GM23338 (cell line): ENCODE data around the gene EPB41L4A.

Source experiments
- CREB1 ChIP-seq: fragments of 250-450 bp; sonication (Bioruptor Pico); IDR thresholded peaks from 2 replicates; pipeline ENCODE4 v1.5.0; 2020; ENCODE audit warnings: low read depth, mild to moderate bottlenecking, moderate library complexity
- EZH2 ChIP-seq: fragments of 200-600 bp; sonication (generic); IDR thresholded peaks from one replicate; pipeline ENCODE4 v1.8.0; 2017; ENCODE audit warnings: antibody characterized with exemption, mild to moderate bottlenecking, low read depth; ENCODE audit not compliant: unreplicated experiment
- EZH2phosphoT487 ChIP-seq: fragments of 200-600 bp; sonication (generic); IDR thresholded peaks from one replicate; pipeline ENCODE4 v1.8.1; 2018; ENCODE audit warnings: antibody characterized with exemption; ENCODE audit not compliant: unreplicated experiment
- JUNB ChIP-seq: IDR thresholded peaks from one replicate; pipeline ENCODE4 v1.6.1; 2016; ENCODE audit warnings: antibody characterized with exemption; ENCODE audit not compliant: unreplicated experiment
- NANOG ChIP-seq: IDR thresholded peaks from 2 replicates; pipeline ENCODE4 v1.6.1; 2016; ENCODE audit warnings: antibody characterized with exemption, borderline replicate concordance
- POLR2AphosphoS5 ChIP-seq: IDR thresholded peaks from 2 replicates; pipeline ENCODE4 v1.6.1; 2016; ENCODE audit warnings: antibody characterized with exemption, low read depth
- STAT1 ChIP-seq: IDR thresholded peaks from one replicate; pipeline ENCODE4 v1.6.1; 2016; ENCODE audit warnings: antibody characterized with exemption; ENCODE audit not compliant: unreplicated experiment
- ZNF114 ChIP-seq: fragments of 250-450 bp; sonication (Bioruptor Pico); IDR thresholded peaks from 2 replicates; pipeline ENCODE4 v1.5.0; 2020; ENCODE audit warnings: mild to moderate bottlenecking, moderate library complexity
- ZNF331 ChIP-seq: fragments of 250-450 bp; sonication (Bioruptor Pico); IDR thresholded peaks from 2 replicates; pipeline ENCODE4 v1.5.0; 2020; ENCODE audit warnings: low read depth, mild to moderate bottlenecking, moderate library complexity
- TF ChIP-seq, protein P1 (sequence below), 2 experiments: fragments of 200-600 bp in 1 of 2; sonication (generic) in 1 of 2; conservative IDR thresholded peaks; 2 replicates each; pipeline versions ENCODE4 v1.5.1 to v1.6.1; 2016 to 2017; ENCODE audit warnings: antibody characterized with exemption in 2 of 2, low read depth in 2 of 2, mild to moderate bottlenecking in 2 of 2, moderate library complexity in 1 of 2
- TF ChIP-seq, protein P2 (sequence below): IDR thresholded peaks from one replicate; pipeline ENCODE4 v1.6.1; 2018; ENCODE audit warnings: antibody characterized with exemption; ENCODE audit not compliant: unreplicated experiment
- TF ChIP-seq, protein P3 (sequence below): IDR thresholded peaks from 2 replicates; pipeline ENCODE4 v1.6.1; 2016; ENCODE audit warnings: antibody characterized with exemption
- TF ChIP-seq, protein P4 (sequence below): fragments of 250-450 bp; sonication (Bioruptor Pico); IDR thresholded peaks from 2 replicates; pipeline ENCODE4 v1.5.0; 2020; ENCODE audit warnings: mild to moderate bottlenecking, moderate library complexity

DNA sequence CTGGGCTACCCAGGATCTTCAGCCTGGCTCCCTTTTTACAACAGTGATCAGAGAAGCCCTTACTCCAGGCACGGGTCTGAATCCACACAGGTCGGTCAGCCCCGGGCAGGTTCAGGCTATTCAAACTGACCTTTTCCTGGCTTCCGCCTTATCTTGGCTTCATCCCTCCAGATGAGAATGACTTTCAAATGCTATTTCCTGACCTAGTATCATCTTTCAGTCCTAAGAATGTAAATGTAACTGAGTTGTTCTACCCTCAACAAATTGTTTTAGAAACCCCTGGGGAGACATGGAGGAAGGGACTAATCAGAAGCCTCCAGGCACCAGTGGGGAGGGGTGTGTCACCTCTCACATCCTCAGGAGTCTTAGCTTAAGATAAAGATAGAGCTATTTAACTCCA, 213.2 kb downstream of the EPB41L4A start:
- TF ChIP-seq, protein P1, sequence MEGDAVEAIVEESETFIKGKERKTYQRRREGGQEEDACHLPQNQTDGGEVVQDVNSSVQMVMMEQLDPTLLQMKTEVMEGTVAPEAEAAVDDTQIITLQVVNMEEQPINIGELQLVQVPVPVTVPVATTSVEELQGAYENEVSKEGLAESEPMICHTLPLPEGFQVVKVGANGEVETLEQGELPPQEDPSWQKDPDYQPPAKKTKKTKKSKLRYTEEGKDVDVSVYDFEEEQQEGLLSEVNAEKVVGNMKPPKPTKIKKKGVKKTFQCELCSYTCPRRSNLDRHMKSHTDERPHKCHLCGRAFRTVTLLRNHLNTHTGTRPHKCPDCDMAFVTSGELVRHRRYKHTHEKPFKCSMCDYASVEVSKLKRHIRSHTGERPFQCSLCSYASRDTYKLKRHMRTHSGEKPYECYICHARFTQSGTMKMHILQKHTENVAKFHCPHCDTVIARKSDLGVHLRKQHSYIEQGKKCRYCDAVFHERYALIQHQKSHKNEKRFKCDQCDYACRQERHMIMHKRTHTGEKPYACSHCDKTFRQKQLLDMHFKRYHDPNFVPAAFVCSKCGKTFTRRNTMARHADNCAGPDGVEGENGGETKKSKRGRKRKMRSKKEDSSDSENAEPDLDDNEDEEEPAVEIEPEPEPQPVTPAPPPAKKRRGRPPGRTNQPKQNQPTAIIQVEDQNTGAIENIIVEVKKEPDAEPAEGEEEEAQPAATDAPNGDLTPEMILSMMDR (conservative IDR thresholded peaks at IDR 0.05; ENCODE audit: low read depth in 2 of 2) = no peak
- TF ChIP-seq, protein P2, sequence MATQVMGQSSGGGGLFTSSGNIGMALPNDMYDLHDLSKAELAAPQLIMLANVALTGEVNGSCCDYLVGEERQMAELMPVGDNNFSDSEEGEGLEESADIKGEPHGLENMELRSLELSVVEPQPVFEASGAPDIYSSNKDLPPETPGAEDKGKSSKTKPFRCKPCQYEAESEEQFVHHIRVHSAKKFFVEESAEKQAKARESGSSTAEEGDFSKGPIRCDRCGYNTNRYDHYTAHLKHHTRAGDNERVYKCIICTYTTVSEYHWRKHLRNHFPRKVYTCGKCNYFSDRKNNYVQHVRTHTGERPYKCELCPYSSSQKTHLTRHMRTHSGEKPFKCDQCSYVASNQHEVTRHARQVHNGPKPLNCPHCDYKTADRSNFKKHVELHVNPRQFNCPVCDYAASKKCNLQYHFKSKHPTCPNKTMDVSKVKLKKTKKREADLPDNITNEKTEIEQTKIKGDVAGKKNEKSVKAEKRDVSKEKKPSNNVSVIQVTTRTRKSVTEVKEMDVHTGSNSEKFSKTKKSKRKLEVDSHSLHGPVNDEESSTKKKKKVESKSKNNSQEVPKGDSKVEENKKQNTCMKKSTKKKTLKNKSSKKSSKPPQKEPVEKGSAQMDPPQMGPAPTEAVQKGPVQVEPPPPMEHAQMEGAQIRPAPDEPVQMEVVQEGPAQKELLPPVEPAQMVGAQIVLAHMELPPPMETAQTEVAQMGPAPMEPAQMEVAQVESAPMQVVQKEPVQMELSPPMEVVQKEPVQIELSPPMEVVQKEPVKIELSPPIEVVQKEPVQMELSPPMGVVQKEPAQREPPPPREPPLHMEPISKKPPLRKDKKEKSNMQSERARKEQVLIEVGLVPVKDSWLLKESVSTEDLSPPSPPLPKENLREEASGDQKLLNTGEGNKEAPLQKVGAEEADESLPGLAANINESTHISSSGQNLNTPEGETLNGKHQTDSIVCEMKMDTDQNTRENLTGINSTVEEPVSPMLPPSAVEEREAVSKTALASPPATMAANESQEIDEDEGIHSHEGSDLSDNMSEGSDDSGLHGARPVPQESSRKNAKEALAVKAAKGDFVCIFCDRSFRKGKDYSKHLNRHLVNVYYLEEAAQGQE = no peak
- TF ChIP-seq POLR2AphosphoS5 = 0 out of 2 replicates have a peak, but pooled peaks have one; percentile 19
- TF ChIP-seq EZH2phosphoT487 = no peak
- TF ChIP-seq JUNB = no peak
- TF ChIP-seq CREB1 (CRISPR knock-in tag) = no peak
- TF ChIP-seq, protein P3, sequence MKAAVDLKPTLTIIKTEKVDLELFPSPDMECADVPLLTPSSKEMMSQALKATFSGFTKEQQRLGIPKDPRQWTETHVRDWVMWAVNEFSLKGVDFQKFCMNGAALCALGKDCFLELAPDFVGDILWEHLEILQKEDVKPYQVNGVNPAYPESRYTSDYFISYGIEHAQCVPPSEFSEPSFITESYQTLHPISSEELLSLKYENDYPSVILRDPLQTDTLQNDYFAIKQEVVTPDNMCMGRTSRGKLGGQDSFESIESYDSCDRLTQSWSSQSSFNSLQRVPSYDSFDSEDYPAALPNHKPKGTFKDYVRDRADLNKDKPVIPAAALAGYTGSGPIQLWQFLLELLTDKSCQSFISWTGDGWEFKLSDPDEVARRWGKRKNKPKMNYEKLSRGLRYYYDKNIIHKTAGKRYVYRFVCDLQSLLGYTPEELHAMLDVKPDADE = no peak
- no peak for TF ChIP-seq EZH2
- TF ChIP-seq, protein P4, sequence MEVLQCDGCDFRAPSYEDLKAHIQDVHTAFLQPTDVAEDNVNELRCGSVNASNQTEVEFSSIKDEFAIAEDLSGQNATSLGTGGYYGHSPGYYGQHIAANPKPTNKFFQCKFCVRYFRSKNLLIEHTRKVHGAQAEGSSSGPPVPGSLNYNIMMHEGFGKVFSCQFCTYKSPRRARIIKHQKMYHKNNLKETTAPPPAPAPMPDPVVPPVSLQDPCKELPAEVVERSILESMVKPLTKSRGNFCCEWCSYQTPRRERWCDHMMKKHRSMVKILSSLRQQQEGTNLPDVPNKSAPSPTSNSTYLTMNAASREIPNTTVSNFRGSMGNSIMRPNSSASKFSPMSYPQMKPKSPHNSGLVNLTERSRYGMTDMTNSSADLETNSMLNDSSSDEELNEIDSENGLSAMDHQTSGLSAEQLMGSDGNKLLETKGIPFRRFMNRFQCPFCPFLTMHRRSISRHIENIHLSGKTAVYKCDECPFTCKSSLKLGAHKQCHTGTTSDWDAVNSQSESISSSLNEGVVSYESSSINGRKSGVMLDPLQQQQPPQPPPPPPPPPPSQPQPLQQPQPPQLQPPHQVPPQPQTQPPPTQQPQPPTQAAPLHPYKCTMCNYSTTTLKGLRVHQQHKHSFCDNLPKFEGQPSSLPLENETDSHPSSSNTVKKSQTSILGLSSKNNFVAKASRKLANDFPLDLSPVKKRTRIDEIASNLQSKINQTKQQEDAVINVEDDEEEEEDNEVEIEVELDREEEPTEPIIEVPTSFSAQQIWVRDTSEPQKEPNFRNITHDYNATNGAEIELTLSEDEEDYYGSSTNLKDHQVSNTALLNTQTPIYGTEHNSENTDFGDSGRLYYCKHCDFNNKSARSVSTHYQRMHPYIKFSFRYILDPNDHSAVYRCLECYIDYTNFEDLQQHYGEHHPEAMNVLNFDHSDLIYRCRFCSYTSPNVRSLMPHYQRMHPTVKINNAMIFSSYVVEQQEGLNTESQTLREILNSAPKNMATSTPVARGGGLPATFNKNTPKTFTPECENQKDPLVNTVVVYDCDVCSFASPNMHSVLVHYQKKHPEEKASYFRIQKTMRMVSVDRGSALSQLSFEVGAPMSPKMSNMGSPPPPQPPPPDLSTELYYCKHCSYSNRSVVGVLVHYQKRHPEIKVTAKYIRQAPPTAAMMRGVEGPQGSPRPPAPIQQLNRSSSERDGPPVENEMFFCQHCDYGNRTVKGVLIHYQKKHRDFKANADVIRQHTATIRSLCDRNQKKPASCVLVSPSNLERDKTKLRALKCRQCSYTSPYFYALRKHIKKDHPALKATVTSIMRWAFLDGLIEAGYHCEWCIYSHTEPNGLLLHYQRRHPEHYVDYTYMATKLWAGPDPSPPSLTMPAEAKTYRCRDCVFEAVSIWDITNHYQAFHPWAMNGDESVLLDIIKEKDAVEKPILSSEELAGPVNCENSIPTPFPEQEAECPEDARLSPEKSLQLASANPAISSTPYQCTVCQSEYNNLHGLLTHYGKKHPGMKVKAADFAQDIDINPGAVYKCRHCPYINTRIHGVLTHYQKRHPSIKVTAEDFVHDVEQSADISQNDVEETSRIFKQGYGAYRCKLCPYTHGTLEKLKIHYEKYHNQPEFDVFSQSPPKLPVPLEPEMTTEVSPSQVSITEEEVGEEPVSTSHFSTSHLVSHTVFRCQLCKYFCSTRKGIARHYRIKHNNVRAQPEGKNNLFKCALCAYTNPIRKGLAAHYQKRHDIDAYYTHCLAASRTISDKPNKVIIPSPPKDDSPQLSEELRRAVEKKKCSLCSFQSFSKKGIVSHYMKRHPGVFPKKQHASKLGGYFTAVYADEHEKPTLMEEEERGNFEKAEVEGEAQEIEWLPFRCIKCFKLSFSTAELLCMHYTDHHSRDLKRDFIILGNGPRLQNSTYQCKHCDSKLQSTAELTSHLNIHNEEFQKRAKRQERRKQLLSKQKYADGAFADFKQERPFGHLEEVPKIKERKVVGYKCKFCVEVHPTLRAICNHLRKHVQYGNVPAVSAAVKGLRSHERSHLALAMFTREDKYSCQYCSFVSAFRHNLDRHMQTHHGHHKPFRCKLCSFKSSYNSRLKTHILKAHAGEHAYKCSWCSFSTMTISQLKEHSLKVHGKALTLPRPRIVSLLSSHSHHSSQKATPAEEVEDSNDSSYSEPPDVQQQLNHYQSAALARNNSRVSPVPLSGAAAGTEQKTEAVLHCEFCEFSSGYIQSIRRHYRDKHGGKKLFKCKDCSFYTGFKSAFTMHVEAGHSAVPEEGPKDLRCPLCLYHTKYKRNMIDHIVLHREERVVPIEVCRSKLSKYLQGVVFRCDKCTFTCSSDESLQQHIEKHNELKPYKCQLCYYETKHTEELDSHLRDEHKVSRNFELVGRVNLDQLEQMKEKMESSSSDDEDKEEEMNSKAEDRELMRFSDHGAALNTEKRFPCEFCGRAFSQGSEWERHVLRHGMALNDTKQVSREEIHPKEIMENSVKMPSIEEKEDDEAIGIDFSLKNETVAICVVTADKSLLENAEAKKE = 0 out of 2 replicates have a peak, but pooled peaks have one; percentile 28
- TF ChIP-seq STAT1 = no peak
- TF ChIP-seq NANOG = peak; percentile 68; the same call in 1 of the 2 replicates
- no peak for TF ChIP-seq ZNF114
- no peak for TF ChIP-seq ZNF331
